SK-N-SH (cell line): ENCODE results near the gene ALG6.

Source experiments
- NFIC ChIP-seq: IDR thresholded peaks from 2 replicates; pipeline ENCODE4 v1.4.0; 2012; ENCODE audit warnings: borderline replicate concordance
- POLR2AphosphoS5 ChIP-seq: IDR thresholded peaks from 2 replicates; pipeline ENCODE4 v1.6.1; 2012; ENCODE audit warnings: low read depth, low read length
- SMC3 ChIP-seq: IDR thresholded peaks from 2 replicates; pipeline ENCODE4 v1.6.1; 2012; ENCODE audit warnings: low read depth, low read length, improper control_type of control experiment
- TF ChIP-seq, protein P1 (sequence below): fragments of 200-600 bp; sonication (generic); IDR thresholded peaks from 2 replicates; pipeline ENCODE4 v1.6.1; 2017; ENCODE audit warnings: antibody characterized with exemption, mild to moderate bottlenecking, moderate library complexity
- TF ChIP-seq, protein P2 (sequence below): IDR thresholded peaks from 2 replicates; pipeline ENCODE4 v1.6.1; 2012; ENCODE audit warnings: mild to moderate bottlenecking, low read depth, low read length, moderate library complexity

DNA sequence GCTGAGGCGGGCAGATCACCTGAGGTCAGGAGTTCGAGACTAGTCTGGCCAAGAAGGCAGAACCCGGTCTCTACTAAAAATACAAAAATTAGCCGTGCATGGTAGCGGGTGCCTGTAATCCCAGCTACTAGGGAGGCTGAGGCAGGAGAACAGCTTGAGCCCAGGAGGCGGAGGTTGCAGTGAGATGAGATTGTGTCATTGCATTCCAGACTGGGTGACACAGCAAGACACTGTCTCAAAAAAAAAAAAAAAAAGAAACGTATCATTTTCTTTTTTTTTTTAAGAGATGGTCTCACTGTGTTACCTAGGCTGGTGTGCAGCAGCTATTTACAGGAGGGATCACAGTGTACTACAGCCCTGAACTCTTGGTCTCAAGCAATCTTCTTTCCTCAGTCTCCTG lies 108.3 kb downstream of the ALG6 start:
- TF ChIP-seq, protein P1, sequence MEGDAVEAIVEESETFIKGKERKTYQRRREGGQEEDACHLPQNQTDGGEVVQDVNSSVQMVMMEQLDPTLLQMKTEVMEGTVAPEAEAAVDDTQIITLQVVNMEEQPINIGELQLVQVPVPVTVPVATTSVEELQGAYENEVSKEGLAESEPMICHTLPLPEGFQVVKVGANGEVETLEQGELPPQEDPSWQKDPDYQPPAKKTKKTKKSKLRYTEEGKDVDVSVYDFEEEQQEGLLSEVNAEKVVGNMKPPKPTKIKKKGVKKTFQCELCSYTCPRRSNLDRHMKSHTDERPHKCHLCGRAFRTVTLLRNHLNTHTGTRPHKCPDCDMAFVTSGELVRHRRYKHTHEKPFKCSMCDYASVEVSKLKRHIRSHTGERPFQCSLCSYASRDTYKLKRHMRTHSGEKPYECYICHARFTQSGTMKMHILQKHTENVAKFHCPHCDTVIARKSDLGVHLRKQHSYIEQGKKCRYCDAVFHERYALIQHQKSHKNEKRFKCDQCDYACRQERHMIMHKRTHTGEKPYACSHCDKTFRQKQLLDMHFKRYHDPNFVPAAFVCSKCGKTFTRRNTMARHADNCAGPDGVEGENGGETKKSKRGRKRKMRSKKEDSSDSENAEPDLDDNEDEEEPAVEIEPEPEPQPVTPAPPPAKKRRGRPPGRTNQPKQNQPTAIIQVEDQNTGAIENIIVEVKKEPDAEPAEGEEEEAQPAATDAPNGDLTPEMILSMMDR, result no peak
- TF ChIP-seq POLR2AphosphoS5 (no peak), NFIC (no peak), SMC3 (no peak)
- TF ChIP-seq, protein P2, sequence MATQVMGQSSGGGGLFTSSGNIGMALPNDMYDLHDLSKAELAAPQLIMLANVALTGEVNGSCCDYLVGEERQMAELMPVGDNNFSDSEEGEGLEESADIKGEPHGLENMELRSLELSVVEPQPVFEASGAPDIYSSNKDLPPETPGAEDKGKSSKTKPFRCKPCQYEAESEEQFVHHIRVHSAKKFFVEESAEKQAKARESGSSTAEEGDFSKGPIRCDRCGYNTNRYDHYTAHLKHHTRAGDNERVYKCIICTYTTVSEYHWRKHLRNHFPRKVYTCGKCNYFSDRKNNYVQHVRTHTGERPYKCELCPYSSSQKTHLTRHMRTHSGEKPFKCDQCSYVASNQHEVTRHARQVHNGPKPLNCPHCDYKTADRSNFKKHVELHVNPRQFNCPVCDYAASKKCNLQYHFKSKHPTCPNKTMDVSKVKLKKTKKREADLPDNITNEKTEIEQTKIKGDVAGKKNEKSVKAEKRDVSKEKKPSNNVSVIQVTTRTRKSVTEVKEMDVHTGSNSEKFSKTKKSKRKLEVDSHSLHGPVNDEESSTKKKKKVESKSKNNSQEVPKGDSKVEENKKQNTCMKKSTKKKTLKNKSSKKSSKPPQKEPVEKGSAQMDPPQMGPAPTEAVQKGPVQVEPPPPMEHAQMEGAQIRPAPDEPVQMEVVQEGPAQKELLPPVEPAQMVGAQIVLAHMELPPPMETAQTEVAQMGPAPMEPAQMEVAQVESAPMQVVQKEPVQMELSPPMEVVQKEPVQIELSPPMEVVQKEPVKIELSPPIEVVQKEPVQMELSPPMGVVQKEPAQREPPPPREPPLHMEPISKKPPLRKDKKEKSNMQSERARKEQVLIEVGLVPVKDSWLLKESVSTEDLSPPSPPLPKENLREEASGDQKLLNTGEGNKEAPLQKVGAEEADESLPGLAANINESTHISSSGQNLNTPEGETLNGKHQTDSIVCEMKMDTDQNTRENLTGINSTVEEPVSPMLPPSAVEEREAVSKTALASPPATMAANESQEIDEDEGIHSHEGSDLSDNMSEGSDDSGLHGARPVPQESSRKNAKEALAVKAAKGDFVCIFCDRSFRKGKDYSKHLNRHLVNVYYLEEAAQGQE, result no peak
